ENCODE data around the gene SHANK3. TPM values are rescaled to one million over a fixed set of nuclear protein-coding genes. Genes with fewer than 3 reads are reported as not detected.

Gene SHANK3
- total and polyA plus RNA-seq, 7 donors, result 4.2 to 16.3 (median 9.3) TPM

DNA sequence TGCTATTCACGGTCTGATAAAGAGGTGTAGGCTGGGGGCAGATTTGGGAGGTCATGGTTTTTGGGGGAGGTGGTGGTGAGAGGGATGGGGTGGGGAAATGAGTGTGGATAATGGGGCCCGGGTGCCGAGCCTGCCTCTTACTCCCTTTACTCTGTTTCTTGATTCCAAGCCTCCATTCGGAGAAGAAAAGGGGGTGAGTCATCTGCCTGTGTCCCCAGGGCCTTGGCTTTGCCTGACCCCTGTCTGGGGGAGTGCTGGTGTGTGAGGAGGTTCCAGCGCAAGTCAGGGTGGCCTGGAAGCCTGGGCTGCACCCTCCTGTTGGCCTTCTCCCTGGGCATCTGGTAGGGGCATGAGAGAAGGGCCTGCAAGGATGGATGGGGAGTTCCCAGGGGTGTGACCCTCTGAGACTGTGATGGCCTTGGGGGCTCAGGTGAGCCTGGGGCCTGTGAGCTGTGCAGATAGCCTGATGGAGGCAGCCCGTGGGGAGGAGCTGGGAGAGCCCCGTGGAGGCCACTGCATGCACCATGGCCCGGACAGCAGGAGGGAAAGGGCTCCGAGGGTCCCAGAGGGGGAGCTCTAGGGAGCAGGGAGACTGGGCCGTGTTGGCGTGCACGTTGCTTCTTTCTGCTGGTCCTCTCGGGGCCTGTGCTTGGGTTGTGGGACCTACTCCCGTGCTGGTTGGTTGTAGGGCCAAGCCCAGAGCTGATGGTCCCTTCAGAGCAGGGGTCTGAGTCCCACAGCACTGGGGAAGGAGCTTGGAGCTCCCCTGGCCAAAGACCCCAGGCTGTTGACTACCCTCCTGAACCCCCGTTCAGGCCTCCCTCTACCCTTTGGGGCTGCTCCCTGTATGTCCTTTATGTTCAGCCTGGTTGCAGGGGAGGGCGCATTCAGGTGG, 39.1 kb downstream of the SHANK3 start:
- intact Hi-C loops (cut with DNase I), result no loop called here
- H3K27ac ChIP-seq, result no peak overlapping the region
- H3K36me3 ChIP-seq (ENCODE audit: insufficient read depth in 1 of 2, low read depth in 1 of 2), result peaks cover 0 to 4% of the 10 kb centered on the region in 2 donors
- H3K27me3 ChIP-seq (ENCODE audit: insufficient read depth in 3 of 3, low read length in 2 of 3), result no peaks in the 10 kb centered on the region
- H3K4me3 ChIP-seq, result no peak overlapping the region
- no peak for TF ChIP-seq CTCF (IDR thresholded peaks at IDR 0.05)
- H3K4me1 ChIP-seq, result no peaks in the 10 kb centered on the region
- no peak for ATAC-seq
- WGBS, 3 donors, result 72 to 80% (median 77%) methylated on average over 16 of the region's 16 CpGs
- DNase-seq, result peak in 1 of 2 donors; percentile 53
- H3K9me3 ChIP-seq, result no peaks in the 10 kb centered on the region

DNA sequence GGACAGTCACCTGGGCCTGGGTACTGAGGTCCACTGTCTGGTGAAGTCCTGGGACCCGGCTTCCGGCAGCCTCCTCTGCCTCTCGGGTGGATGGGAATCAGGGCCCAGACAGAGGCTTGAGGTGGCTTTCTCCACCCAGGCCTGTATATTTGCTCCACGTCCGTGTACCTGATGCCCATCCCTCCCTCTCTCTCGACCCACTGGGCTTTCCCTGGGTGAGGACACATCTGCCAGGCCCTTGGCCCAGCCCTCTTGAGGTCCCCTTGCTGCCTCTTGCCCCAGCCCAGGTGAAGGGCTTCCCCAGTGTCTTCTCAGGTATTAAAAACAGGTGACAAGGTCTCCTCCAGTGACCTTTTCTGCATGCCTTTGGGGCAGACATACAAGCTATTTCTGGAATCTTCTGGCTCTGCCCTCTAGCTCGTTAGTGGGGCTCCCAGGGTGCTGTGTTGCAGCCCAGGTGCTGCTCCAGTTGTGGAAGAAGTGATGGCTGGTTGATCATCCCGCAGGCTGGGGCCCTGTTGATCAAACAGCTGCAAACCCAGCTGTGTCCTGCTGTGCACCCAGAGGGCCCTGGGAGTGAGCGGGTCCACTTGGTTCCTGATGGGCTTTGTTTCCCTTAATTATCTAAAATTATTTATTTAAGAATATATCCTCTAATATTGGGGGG, 39.9 kb downstream of the SHANK3 start:
- Histone ChIP-seq H3K36me3 (ENCODE audit: insufficient read depth in 1 of 2, low read depth in 1 of 2) (peaks cover 0 to 4% of the 10 kb centered on the region in 2 donors), H3K27ac (no peak overlapping the region), H3K4me3 (no peak overlapping the region), H3K27me3 (ENCODE audit: insufficient read depth in 3 of 3, low read length in 2 of 3) (no peaks in the 10 kb centered on the region), H3K4me1 (no peaks in the 10 kb centered on the region), H3K9me3 (no peaks in the 10 kb centered on the region)
- WGBS, 3 donors, result 62 to 72% (median 69%) methylated on average over 9 of the region's 9 CpGs
- TF ChIP-seq CTCF (IDR thresholded peaks at IDR 0.05), result no peak
- DNase-seq, result peak in 1 of 2 donors; percentile 39
- ATAC-seq, result no peak
- intact Hi-C loops (cut with DNase I), result no loop called here

GRCh38 chr22:50713008-50713385, 40.4 kb downstream of the SHANK3 start:
- intact Hi-C loops (cut with DNase I), result no loop called here
- WGBS, 3 donors, result 47 to 54% (median 49%) methylated on average over 13 of the region's 13 CpGs
- Histone ChIP-seq H3K4me3 (no peak overlapping the region), H3K36me3 (ENCODE audit: insufficient read depth in 1 of 2, low read depth in 1 of 2) (peaks cover 0 to 4% of the 10 kb centered on the region in 2 donors), H3K9me3 (no peaks in the 10 kb centered on the region), H3K4me1 (no peaks in the 10 kb centered on the region), H3K27ac (no peak overlapping the region), H3K27me3 (ENCODE audit: insufficient read depth in 3 of 3, low read length in 2 of 3) (no peaks in the 10 kb centered on the region)
- no peak for ATAC-seq
- DNase-seq, result peak in 1 of 2 donors; percentile 37
- no peak for TF ChIP-seq CTCF (IDR thresholded peaks at IDR 0.05)

DNA sequence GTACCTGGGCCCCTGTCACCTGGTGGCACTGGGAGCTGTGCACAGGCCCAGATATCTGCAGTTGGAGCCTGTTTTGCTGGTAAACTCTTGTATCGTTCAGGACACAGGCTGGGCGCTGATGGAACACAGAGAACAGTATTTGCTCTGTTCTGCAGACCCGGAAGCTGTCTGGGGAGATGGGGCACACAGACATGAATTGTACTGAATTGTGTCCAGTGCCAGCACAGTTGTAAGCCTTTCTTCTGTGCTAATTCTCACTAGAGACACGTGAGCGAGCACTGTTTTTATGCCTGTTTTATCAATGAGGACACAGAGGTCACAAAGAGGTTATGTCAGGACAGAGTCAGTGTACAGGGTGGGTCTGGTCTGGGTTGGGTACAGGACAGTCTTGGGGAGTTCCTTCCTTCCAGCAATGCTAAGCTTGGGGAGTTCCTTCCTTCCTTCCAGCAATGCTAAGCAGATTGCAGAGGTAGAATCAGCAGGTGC, 41.0 kb downstream of the SHANK3 start:
- Histone ChIP-seq H3K4me3 (no peak overlapping the region), H3K9me3 (no peaks in the 10 kb centered on the region), H3K27me3 (ENCODE audit: insufficient read depth in 3 of 3, low read length in 2 of 3) (no peaks in the 10 kb centered on the region), H3K36me3 (ENCODE audit: insufficient read depth in 1 of 2, low read depth in 1 of 2) (peaks cover 0 to 4% of the 10 kb centered on the region in 2 donors), H3K27ac (no peak overlapping the region), H3K4me1 (no peaks in the 10 kb centered on the region)
- DNase-seq (peak in 1 of 2 donors; percentile 21), ATAC-seq (peak in 3 of 4 donors; percentile 23 to 51 (median 24))
- intact Hi-C loops (cut with DNase I), result no loop called here
- TF ChIP-seq CTCF (IDR thresholded peaks at IDR 0.05), result no peak
- WGBS, 3 donors, result 49 to 55% (median 51%) methylated on average over 5 of the region's 5 CpGs

All from psoas muscle (tissue), 8 donors.